Measurements from ENCODE around the gene ZKSCAN4.
A peak's percentile ranks its signal among the peaks of the same experiment; 100 is the strongest.

The ZKSCAN4 gene

GRCh38 chr6:28252009-28252975 is at the start of gene ZKSCAN4:
Gene ZKSCAN4 (minus strand): TSS chr6:28252269. CDS start chr6:28251980, 289 bp downstream.
- TF ChIP-seq TAF1 (IDR thresholded peaks at IDR 0.05; ENCODE audit: low read depth) = peak; percentile 82; the same call in 1 of the 2 replicates
- TF ChIP-seq MAX (IDR thresholded peaks at IDR 0.05) = peak; percentile 60; the same call in 1 of the 2 replicates
- no peak for TF ChIP-seq NFIC (IDR thresholded peaks at IDR 0.05)

- TF ChIP-seq TCF12 (IDR thresholded peaks at IDR 0.05; ENCODE audit: low read depth) = no peak
- no peak for TF ChIP-seq EP300 (IDR thresholded peaks at IDR 0.05; ENCODE audit: borderline replicate concordance)
- TF ChIP-seq CEBPB (IDR thresholded peaks at IDR 0.05) = no peak
- no peak for TF ChIP-seq USF1 (IDR thresholded peaks at IDR 0.05)
- TF ChIP-seq REST (IDR thresholded peaks at IDR 0.05; ENCODE audit: low read depth) = no peak
- no peak for TF ChIP-seq FOXM1 (IDR thresholded peaks at IDR 0.05; ENCODE audit: borderline replicate concordance, low read depth)
- no peak for TF ChIP-seq ZBTB7A (IDR thresholded peaks at IDR 0.05; ENCODE audit: low read depth)
- TF ChIP-seq MAX (IDR thresholded peaks at IDR 0.05) = no peak
- no peak for TF ChIP-seq RAD21 (IDR thresholded peaks at IDR 0.05; ENCODE audit: low read depth)
- TF ChIP-seq TAF1 (IDR thresholded peaks at IDR 0.05; ENCODE audit: low read depth) = no peak
Measured at GRCh38 chr6:28296520-28297060, 44.5 kb upstream of the ZKSCAN4 start.

- TF ChIP-seq ZBTB7A (IDR thresholded peaks at IDR 0.05; ENCODE audit: low read depth) = no peak
Measured at GRCh38 chr6:28295326-28295725, 43.3 kb upstream of the ZKSCAN4 start.

- TF ChIP-seq NFIC (IDR thresholded peaks at IDR 0.05) = no peak
- no peak for TF ChIP-seq EP300 (IDR thresholded peaks at IDR 0.05; ENCODE audit: borderline replicate concordance)
- no peak for TF ChIP-seq TEAD4 (IDR thresholded peaks at IDR 0.05)
- no peak for TF ChIP-seq MAX (IDR thresholded peaks at IDR 0.05)
- TF ChIP-seq ZBTB7A (IDR thresholded peaks at IDR 0.05; ENCODE audit: low read depth) = no peak
Measured at GRCh38 chr6:28291573-28291972, 39.5 kb upstream of the ZKSCAN4 start.

GRCh38 chr6:28282926-28283325 is 30.9 kb upstream of the ZKSCAN4 start:
- TF ChIP-seq YY1 (IDR thresholded peaks at IDR 0.05; ENCODE audit: low read depth) = 0 out of 2 replicates have a peak, but pooled peaks have one; percentile 43
- no peak for TF ChIP-seq CREB1 (IDR thresholded peaks at IDR 0.05; ENCODE audit: low read depth)
- no peak for TF ChIP-seq FOXM1 (IDR thresholded peaks at IDR 0.05; ENCODE audit: borderline replicate concordance, low read depth)
- TF ChIP-seq TEAD4 (IDR thresholded peaks at IDR 0.05) = no peak
- TF ChIP-seq TAF1 (IDR thresholded peaks at IDR 0.05; ENCODE audit: low read depth) = no peak
- no peak for TF ChIP-seq RAD21 (IDR thresholded peaks at IDR 0.05; ENCODE audit: low read depth)
- TF ChIP-seq CEBPB (IDR thresholded peaks at IDR 0.05) = no peak
- TF ChIP-seq EP300 (IDR thresholded peaks at IDR 0.05; ENCODE audit: borderline replicate concordance) = no peak
- 0 out of 2 replicates have a peak, but pooled peaks have one; percentile 29 for TF ChIP-seq NFIC (IDR thresholded peaks at IDR 0.05)
- no peak for TF ChIP-seq USF1 (IDR thresholded peaks at IDR 0.05)
- no peak for TF ChIP-seq REST (IDR thresholded peaks at IDR 0.05; ENCODE audit: low read depth)
- TF ChIP-seq TCF12 (IDR thresholded peaks at IDR 0.05; ENCODE audit: low read depth) = no peak
